HG03175 (cell line): Measurements from ENCODE around the gene MAG.
A peak's percentile ranks its signal among the peaks of the same experiment; 100 is the strongest.

Source experiments
- ATAC-seq: cut with Tn5 transposase; IDR thresholded peaks from one replicate; pipeline ENCODE4 v1.9.1; 2021; ENCODE audit warnings: mild to moderate bottlenecking, moderate library complexity; ENCODE audit not compliant: unreplicated experiment

MAG gene

DNA sequence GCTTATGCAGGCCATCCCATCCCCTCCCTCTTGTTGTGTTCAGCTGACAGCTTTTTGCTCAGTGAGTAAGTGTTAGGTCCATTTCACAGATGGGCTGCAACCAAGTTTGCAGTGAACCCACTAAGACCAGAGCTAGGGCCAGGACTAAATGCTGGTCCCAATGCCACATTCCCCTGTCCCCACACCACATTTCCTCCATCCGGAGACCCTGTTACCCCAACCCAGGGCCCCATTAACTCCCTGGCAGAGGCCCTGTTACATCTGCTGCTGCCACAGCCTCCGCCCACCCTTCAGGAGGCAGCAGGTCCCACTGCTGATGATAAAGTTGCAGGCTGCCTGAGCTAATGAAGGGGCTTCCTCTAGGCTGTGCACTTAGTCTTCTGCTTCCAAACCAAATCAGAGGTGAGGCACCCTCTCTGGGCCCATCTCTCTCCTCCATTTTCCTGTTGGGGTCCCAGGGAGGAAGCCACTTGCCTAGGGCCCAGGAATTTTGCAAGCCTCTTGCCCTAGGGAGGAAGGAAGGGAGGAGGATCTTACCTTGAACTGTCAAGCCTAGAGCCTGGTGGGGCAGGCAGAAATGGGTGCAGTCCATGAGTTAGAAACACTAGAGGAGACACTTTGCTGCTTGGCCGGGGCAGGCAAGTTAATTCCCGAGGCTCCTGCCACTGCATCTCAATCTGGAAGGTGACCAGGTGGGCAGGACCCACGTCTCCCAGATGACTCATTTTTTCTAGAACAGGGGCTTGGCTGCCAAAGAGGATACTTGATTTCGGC, 26.6 kb upstream of the MAG start:
- no peak for ATAC-seq

DNA sequence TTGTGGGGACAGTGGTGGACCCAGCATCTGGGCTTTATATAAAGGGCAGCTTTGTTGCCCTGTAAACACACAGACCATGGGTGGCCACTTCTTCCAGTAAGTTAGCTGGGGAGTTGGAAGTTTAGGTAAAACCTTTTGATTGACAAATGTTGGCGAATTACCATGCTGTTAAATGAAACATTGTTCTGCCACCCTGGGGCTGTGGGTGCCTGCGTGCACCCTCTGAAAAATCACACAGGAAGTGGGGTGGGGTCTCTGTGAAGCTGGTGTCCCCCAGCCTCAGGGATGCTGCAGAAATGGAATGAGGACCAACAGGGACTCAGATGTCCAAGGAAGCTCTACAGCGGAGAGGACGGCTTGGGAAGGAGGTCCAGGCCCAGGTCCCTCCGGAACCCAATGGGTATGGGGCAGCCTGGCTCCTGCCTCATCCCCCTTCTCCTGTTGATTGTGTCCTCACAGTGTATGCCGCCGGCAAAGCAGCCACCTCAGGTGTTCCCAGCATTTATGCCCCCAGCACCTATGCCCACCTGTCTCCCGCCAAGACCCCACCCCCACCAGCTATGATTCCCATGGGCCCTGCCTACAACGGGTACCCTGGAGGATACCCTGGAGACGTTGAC, 26.0 kb upstream of the MAG start:
- no peak for ATAC-seq

DNA sequence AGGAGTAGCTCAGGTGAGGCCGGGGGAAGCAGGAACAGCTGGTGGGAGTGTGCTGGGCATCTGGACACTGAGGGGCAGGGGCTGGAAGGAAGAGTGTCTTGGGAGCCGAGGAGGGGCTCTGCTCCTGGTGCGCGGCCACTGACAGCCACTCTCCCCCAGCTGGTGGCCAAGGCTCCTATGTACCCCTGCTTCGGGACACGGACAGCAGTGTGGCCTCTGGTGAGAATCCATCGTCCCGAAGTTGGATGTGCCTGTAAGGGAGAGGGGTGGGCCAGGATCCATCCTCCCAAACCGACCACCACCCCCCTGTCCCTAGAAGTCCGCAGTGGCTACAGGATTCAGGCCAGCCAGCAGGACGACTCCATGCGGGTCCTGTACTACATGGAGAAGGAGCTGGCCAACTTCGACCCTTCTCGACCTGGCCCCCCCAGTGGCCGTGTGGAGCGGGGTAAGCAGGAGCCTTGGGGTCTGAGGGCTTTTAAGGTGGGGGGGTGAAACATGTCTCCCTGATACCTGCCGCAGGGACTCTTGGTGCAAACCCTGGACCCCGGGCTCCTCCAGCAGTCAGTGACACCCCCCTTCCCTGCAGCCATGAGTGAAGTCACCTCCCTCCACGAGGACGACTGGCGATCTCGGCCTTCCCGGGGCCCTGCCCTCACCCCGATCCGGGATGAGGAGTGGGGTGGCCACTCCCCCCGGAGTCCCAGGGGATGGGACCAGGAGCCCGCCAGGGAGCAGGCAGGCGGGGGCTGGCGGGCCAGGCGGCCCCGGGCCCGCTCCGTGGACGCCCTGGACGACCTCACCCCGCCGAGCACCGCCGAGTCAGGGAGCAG, 25.2 kb upstream of the MAG start:
- ATAC-seq = no peak

DNA sequence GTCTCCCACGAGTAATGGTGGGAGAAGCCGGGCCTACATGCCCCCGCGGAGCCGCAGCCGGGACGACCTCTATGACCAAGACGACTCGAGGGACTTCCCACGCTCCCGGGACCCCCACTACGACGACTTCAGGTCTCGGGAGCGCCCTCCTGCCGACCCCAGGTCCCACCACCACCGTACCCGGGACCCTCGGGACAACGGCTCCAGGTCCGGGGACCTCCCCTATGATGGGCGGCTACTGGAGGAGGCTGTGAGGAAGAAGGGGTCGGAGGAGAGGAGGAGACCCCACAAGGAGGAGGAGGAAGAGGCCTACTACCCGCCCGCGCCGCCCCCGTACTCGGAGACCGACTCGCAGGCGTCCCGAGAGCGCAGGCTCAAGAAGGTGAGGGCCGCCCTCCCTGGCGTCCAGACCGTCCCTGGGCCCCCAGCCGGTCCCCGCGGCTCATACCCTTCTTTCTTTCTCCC, 24.6 kb upstream of the MAG start:
- no peak for ATAC-seq

DNA sequence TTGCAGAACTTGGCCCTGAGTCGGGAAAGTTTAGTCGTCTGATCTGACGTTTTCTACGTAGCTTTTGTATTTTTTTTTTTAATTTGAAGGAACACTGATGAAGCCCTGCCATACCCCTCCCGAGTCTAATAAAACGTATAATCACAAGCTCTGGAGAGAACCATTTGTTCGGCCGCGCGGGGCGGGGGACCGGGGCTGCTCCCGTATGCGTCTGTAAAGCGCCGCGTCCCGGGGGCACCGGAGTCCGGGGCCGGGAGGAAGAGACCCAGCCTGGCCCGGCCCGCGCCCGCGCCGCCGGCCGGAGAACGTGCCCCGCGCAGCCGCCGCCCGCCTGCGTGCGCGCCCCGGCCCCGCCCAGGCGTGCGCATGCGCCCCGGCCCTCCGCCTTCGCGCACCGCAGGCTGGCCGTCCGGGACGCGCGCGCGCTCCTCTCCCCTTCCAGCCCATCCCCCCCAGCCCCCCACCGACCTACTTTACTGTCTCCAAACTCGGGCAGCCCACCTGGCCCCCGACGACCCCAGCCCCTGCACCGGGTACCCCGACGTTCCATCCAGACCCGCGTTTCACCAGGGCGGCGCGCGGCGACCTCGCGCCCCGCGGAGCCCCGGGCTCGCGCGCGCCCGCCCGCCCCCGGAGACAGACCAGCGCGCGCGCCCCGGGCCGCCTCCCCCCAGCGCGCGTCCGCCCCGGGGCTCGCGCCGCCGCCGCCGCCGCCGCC, 24.0 kb upstream of the MAG start:
- ATAC-seq = peak; percentile 46

DNA sequence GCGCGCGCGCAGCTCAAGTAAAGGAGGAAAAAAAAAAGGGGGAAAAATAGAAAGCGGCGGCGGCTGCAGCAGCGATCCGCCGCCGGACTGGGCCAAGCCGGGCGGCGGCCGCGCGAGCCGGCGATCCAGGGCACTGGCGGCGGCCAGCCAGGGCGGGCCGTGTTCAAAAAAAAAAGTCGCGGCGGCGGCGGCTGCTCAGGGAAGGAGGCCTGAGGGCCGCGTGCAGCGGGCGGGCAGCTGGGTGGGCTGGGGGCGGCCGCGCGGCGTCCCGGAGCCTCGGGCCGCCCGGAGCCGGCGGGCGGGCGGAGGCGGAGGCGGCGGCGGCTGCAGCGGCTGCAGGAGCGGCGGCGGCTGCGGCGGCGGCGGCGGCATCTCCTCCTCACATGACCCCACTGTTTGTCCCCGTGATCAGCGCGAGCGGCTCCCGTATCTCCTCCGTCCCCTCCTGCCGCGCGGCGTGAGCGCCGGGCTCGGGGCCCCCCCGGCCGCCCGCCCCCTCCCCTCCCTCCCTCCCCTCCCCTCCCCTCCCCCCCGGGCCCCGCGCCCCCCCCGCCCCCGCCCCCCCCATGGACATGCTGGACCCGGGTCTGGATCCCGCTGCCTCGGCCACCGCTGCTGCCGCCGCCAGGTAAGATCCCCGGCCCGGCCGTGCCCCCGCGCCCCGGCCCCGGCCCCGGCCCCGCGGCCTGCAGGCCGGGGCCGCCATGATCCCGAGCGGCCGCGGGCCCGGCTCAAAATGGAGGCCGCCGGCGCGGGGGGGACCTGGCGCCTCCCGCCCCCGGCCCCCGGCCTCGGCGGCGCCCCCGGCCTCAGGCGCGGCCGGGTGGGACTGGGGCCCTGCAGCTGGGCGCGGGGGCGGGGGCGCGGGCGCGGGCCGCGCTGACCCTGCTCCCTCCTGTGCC, 23.2 kb upstream of the MAG start, which contains the start of gene USF2:
USF2 (plus strand) TSS at position 427 of the 902 bp plus-strand sequence; CDS start at position 567, 140 bp downstream.
- ATAC-seq = peak; percentile 36

DNA sequence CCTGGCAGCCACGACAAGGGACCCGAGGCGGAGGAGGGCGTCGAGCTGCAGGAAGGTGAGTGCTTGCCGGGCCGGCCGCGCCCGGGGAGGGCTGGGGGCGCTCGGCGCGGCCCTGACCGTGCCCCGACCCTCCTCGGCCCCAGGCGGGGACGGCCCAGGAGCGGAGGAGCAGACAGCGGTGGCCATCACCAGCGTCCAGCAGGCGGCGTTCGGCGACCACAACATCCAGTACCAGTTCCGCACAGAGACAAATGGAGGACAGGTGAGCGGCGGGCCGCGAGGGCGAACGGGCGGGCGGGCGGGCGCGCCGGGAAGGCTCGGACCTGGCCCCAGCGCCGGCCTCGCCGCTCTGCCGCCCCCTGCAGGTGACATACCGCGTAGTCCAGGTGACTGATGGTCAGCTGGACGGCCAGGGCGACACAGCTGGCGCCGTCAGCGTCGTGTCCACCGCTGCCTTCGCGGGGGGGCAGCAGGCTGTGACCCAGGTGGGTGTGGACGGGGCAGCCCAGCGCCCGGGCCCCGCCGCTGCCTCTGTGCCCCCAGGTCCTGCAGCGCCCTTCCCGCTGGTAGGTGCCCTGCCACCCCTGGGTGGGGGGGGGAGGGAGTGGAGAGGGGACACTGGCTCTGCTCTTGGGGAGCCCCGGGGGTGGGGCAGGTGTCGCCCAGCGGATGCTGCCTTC, 22.4 kb upstream of the MAG start:
- peak; percentile 55 for ATAC-seq

DNA sequence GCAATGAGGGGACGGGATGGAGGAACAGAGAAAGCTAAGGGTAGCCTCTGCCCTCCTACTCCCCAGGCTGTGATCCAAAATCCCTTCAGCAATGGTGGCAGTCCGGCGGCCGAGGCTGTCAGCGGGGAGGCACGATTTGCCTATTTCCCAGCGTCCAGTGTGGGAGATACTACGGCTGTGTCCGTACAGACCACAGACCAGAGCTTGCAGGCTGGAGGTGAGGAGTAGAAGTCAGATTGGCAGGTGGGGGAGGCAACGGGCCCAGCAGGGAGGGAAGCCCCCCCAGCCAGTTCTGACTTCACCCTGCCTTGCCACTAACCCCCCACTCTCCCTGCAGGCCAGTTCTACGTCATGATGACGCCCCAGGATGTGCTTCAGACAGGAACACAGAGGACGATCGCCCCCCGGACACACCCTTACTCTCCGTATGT, 21.6 kb upstream of the MAG start:
- no peak for ATAC-seq

DNA sequence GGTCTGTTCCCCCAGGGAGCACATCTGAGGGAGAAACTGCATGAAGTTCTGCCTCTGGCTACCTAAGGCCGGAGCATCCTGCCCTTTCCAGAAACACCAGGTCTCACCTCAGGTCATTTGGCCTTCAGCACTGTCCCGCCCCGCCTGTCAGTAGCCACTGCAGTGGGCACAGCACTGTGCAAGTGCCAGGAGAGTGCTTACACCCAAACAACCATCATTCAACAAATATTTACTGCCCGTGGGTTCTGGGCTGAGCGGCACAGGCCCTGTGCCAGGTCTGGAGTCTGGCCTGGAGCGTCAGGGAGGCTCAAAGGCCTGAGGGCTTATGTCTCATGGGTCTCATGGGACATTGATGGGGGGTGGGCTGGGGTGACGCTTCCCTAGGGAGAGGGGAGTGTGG, 20.4 kb upstream of the MAG start:
- no peak for ATAC-seq

DNA sequence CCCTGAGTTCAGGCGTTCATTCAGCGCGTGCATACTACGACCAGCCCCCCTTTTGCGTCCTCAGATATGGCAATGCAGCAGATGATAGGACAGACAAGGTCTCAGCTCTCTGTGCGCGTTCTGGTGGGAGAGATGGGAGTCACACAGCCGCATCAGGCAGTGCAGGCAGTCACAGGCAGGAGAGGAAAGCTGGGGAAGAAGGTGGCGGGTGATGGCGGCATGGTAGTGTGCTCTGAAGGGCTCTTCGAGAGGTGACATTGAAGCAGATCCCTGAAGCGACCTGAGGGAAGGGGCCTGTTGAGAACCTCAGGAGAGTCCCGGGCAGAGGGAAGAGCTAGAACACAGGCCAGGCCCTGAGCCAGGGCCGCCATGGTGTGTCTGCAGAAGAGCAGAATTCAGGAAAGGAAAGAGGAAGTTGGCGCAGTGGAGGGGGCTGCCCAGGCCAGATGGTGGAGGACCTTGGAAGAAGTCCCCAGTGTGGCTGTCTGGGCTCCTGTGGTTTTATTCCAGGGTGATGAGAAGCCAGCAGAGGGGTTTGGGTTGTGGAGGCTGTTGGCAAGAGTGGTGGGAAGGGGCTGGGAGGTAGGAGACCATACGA, 19.7 kb upstream of the MAG start:
- no peak for ATAC-seq

DNA sequence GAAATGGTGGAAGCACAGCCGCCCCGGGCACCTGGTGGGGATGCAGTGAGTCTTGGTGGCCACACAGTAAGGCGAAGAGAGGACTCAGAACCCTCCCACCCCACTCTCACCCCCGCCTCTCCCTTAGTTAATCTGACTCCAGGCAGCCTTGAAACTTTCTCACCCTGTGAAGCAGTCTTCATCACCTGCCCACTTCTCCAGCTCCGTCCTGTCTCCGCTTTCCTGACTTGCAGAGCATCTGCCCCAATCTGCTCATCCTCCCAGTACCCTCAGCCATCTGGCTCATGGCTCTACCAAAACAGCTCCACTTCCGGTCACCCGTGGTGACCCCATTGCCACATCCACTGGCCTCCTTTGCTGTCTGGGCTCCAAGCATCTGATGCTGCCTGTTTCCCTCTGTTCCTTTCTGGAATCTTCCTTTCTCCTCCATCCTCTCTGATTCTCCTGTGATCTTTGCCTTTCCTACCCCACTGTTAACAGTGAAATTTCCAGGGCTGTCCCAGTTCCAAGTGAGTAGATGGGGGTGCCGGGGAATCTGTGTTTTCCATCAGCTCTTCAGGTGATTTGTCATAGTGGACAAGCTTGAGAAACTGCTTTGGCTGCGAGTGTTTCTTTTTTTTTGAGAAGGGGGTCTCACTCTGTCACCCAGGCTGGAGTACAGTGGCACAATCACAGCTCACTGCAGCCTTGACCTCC, 18.9 kb upstream of the MAG start:
- ATAC-seq = no peak

DNA sequence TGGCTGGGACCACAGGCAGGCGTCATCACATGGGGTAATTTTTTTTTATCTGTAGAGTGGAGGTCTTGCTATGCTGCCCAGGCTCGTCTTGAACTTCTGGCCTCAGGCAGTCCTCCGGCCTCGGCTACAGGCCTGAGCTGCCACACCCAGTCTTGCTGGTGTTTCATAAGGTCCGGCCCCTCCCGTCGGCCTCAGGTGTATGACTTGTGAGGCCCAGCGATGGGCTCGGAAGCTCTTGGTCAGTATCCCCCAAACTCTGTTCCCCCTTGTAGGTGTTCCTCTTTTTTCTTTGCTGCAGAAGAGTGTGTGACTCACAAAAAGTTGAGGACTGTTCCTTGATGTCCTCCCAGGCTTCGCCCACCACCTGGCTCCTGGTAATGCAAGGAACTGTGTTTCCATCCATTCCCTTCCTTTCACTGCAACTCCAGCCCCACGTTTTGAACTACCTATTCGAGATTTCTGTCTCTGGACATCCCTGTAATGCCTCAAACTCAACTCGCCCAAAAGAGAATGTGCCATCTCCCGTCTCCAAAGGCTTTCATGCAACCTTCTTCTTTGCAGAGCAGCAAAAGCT, 18.2 kb upstream of the MAG start:
- no peak for ATAC-seq

DNA sequence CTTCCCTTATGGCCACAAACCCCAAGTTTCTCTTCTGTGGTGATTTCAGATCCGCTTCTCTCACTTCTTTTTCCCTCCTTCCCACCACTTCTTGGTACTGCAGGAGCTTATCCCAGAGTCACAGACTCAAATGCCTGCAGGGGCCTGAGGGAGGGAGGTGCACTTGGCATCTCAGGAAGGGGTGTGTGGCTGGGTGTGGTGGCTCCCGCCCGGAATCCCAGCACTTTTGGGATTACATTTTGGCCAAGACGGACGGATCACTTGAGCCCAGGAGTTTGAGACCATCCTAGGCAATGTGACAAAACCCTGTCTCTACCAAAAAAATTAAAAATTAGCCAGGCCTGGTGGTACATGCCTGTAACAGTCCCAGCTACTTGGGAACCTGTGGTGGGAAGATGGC, 17.6 kb upstream of the MAG start:
- ATAC-seq = no peak

DNA sequence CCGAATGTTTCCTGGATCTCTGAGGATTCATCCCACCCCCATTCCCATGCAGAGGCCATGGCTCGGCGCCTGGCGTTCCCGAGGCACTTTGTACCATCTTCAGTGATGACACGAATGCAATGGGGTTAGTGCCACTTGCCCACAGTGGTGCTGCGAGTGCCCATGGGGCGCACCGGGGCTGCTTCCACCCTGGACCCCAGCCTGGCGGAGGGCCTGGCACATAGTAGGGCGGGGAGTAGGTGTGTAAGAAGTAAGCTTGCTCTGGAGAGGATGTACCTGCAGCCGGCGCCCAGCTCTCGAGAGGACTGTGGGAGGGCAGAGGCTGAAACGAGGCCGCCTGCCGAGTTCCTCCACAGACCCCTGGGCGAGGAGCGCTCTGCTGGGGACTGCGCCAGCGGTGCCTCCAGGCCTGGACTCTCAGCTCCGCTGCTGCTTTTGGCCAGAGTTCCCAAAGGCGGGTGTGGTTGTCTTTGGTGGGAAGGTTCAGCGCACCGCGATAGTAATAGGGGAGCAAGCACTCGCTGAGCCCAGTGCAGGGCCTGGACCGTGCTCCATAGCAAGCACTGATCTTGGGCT, 15.2 kb upstream of the MAG start:
- ATAC-seq = no peak

DNA sequence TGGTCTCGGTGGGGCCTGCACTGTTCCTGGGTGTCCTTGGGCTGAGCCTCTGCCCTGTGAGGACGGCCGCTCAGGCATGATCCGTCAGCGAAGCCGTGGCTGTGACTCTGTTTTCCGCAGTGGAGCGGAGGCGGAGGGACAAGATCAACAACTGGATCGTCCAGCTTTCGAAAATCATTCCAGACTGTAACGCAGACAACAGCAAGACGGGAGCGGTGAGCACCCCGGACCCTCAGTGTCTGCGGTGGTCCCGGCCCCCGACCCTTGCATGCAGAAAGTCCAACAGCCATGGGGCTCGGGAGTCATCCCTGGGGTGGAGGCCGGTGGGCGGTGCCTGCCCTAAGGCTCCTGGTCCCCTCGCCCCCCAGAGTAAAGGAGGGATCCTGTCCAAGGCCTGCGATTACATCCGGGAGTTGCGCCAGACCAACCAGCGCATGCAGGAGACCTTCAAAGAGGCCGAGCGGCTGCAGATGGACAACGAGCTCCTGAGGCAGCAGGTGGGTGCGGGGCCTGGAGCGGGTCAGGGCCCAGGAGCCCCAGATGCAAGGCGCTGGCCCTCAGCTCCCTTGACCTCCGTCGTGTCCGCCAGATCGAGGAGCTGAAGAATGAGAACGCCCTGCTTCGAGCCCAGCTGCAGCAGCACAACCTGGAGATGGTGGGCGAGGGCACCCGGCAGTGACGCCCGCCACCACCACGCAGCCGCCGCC, 13.2 kb upstream of the MAG start:
- ATAC-seq = no peak

DNA sequence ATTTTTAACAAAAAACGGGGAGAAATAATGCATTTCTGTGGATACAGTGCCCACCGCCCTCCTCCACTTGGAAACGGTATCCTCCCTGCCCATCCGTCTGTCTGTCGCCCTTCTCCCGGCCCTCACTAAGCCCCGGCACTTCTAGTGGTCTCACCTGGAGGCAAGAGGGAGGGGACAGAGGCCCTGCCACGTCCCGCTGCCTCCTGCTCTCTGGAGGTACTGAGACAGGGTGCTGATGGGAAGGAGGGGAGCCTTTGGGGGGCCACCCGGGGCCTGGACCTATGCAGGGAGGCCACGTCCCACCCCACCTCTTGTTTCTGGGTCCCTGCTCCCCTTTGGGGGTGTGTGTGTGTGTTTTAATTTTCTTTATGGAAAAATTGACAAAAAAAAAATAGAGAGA, 12.6 kb upstream of the MAG start:
- ATAC-seq = no peak
